ENCODE results near the gene PRSS56.
"Not testable (repeated sequence)": the region's sequence is repeated elsewhere in the genome, so short reads cannot be mapped to it uniquely, and the experiment has no call there.

The PRSS56 gene

GRCh38 chr2:232541961-232542714, 21.9 kb downstream of the PRSS56 start:
- no peak for DNase-seq (ENCODE audit: low spot score)

- no peak for DNase-seq (ENCODE audit: low spot score)
Measured at GRCh38 chr2:232542715-232543467, 22.7 kb downstream of the PRSS56 start.

GRCh38 chr2:232543491-232543890, 23.3 kb downstream of the PRSS56 start:
- no peak for DNase-seq (ENCODE audit: low spot score)

- DNase-seq (ENCODE audit: low spot score): no peak
Measured at GRCh38 chr2:232543928-232544631, 23.9 kb downstream of the PRSS56 start.

- no peak for DNase-seq (ENCODE audit: low spot score)
Measured at GRCh38 chr2:232544674-232545073, 24.5 kb downstream of the PRSS56 start.

- no peak for DNase-seq (ENCODE audit: low spot score)
Measured at GRCh38 chr2:232545511-232546375, 25.6 kb downstream of the PRSS56 start.

- DNase-seq (ENCODE audit: low spot score): no peak
Measured at GRCh38 chr2:232547991-232548390, 27.8 kb downstream of the PRSS56 start.

GRCh38 chr2:232549655-232550353, 29.6 kb downstream of the PRSS56 start:
- no peak for DNase-seq (ENCODE audit: low spot score)

GRCh38 chr2:232550354-232551249, 30.4 kb downstream of the PRSS56 start, which contains the start of the genes EIF4E2 and TIGD1:
Gene EIF4E2, plus strand, starts transcription at chr2:232550689. Its CDS starts 36 bp downstream, at chr2:232550725.
Gene TIGD1, minus strand, starts transcription at chr2:232550557. Its CDS starts 675 bp downstream, at chr2:232549882.
- DNase-seq (ENCODE audit: low spot score): peak; percentile 100

GRCh38 chr2:232551250-232551638, 31.1 kb downstream of the PRSS56 start:
- DNase-seq (ENCODE audit: low spot score): no peak

GRCh38 chr2:232551776-232552175, 31.6 kb downstream of the PRSS56 start:
- no peak for DNase-seq (ENCODE audit: low spot score)

- DNase-seq (ENCODE audit: low spot score): no peak
Measured at GRCh38 chr2:232556426-232556825, 36.2 kb downstream of the PRSS56 start.

- DNase-seq (ENCODE audit: low spot score): no peak
Measured at GRCh38 chr2:232562515-232563151, 42.4 kb downstream of the PRSS56 start.

- no peak for DNase-seq (ENCODE audit: low spot score)
Measured at GRCh38 chr2:232563580-232563979, 43.4 kb downstream of the PRSS56 start.

GRCh38 chr2:232567721-232568120, 47.5 kb downstream of the PRSS56 start:
- DNase-seq (ENCODE audit: low spot score): no peak

- DNase-seq (ENCODE audit: low spot score): peak; percentile 93
Measured at GRCh38 chr2:232568161-232568560, 48.0 kb downstream of the PRSS56 start.

GRCh38 chr2:232569541-232569940, 49.4 kb downstream of the PRSS56 start:
- DNase-seq (ENCODE audit: low spot score): no peak

GRCh38 chr2:232570481-232570880, 50.3 kb downstream of the PRSS56 start:
- DNase-seq (ENCODE audit: low spot score): not testable (repeated sequence)

- DNase-seq (ENCODE audit: low spot score): no peak
Measured at GRCh38 chr2:232571026-232571474, 50.9 kb downstream of the PRSS56 start.

All from AG20443 (cell line).